ENCODE results near the gene DDRGK1.
"Not testable (repeated sequence)": the region's sequence is repeated elsewhere in the genome, so short reads cannot be mapped to it uniquely, and the experiment has no call there.

DDRGK1 gene

DNA sequence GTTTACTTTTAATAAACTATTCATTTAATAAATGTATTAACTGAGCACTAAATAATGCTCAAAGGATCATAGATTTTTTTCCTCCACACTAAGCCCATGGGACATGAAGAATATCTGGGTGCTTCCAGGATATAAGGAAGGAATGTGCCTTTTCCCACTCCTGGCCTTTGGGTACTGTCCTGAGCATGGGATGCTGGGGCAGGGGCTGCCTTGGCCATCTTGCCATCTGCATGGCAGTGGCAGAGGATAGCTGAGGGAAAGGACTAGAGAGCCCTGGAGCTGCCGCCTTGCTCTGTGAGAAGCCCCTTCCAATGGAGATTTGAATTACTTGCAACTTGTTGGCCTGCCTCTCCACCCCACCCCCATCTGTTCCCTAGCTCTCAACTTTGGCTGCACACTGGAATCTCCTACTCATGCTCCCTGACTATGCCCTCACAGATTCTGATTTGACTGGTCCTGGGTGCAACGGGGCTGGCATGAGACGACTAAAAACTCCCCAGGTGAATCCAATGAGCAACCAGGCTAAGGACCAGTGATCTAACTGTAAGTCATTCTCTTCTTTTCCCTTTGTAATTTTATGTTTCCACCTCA is 15.6 kb downstream of the DDRGK1 start:
- DNase-seq (ENCODE audit: low read depth in 3 of 3, low spot score in 1 of 3), result no peak

DNA sequence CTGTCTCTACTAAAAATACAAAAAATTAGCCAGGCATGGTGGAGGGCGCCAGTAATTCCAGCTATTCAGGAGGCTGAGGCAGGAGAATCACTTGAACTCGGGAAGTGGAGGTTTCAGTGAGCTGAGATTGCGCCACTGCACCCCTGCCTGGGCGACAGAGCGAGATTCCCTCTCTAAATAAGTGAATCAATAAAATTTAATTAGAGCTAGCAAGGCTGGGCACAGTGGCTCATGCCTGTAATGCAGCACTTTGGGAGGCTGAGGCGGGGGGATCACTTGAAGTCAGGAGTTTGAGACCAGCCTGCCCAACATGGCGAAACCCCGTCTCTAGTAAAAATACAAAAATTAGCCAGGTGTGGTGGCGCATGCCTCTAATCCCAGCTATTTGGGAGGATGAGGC is 16.6 kb downstream of the DDRGK1 start:
- not testable (repeated sequence) for DNase-seq (ENCODE audit: low read depth in 3 of 3, low spot score in 1 of 3)

DNA sequence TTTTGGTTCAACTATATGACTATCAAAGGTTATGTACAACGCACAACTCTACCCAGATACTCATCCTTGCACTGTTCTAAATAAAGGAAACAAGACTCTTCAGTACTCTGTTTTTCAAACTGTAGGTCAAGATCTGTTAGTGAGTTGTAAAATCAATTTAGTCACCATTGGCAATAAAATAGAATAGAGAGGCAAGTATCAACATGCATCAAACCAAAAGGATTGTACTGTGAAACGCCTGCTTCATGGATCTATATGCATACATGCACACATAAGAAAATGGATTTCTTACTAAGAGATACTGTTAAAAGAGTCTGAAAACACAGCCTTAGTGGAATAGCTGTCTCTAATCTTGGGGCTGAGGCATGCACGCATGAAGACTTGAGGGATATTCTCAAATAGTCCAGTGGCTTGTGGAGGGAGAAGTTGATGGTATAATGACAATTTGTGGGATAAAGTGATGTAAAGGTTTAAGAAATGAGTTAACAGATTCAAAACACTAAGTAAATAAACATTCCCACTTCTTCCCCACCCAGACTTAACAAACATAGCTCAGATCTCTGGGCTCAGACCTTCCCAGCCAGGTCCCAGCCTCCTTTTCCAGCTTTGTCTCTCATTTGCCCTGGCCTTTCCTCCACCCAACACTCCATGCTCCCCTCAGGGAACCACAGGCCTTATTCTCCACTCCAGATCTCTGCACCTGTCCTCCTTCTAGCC is 20.4 kb downstream of the DDRGK1 start:
- DNase-seq (ENCODE audit: low read depth in 3 of 3, low spot score in 1 of 3), result no peak

DNA sequence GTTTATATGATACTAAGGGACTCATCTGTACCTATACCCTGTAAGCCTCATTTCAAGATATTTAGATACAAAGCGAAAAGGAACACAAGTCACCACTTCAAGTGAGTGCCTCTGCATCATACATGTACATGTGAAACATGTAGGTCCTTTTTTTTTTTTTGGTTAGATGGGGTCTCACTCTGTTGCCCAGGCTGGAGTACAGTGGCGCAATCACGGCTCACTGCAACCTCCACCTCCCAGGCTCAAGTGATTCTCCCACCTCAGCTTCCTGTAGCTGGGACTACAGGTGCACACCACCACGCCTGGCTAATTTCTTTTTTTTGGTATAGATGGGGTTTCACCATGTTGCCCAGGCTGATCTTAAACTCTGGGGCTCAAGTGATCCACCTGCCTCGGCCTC is 22.1 kb downstream of the DDRGK1 start:
- not testable (repeated sequence) for DNase-seq (ENCODE audit: low read depth in 3 of 3, low spot score in 1 of 3)

DNA sequence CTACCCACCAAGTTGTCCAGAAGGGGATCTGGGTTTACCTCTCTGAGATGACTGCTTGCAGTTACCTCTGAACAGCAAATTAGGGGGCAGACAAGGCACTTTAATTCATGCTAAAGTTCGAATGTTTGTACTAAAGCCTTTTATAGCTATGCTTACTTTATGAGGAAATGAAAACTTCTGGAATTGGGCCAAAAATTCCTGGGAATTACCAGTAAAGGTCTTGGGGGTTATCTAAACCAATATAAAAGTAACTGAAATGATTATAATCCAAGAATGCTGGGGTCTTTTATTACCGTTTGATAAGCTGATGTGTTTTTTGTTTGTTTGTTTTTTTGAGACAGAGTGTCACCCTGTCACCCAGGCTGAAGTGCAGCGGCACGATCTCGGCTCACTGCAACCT is 23.2 kb downstream of the DDRGK1 start:
- no peak for DNase-seq (ENCODE audit: low read depth in 3 of 3, low spot score in 1 of 3)

DNA sequence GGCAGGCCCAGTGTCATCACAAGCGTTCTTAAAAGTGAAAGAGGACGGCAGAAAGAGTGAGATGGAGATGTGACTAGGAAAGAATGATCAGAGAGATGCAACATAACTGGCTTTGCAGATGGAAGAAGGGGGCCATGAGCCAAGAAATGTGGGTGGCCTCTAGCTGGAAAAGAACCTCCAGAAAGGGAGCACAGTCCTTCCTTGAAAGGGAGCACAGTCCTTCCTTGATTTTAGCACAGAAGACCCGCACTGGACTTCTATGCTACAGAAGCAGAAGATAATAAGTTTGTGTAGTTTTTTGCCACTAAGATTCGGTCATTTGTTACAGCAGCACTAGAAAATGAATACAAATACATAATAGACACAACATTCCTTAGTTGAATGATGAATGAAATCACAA is 24.2 kb downstream of the DDRGK1 start:
- no peak for DNase-seq (ENCODE audit: low read depth in 3 of 3, low spot score in 1 of 3)

DNA sequence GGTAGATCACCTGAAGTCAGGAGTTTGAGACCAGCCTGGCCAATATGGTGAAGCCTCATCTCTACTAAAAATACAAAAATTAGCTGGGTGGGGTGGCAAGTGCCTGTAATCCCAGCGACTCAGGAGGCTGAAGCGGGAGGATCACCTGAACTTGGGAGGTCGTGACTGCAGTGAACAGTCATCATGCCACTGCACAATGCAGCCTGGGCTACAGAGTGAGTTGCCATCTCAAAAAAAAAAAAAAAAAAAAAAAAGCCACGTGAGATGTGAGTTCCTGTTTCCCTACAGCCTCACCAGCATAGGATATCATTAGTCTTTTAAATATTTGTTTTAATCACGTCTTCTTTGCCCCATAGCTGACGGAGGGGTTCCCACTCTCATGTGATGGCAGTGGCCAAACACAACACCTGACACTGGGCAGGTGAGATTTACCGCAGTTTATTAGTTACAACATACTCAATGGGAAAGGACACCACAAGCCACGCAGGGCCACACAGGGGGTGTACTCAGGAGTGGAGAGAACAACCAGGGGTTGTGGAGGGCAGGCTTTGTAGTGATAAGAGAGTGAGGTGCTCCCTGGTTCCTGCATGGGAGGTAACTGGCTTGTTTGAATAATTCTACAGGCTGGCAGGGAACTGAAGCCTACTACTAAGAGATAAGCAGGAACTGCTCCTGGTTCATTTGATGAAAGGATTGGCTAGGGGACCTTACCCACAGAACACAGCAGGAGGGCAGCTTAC is 26.6 kb downstream of the DDRGK1 start:
- DNase-seq (ENCODE audit: low read depth in 3 of 3, low spot score in 1 of 3), result no peak

DNA sequence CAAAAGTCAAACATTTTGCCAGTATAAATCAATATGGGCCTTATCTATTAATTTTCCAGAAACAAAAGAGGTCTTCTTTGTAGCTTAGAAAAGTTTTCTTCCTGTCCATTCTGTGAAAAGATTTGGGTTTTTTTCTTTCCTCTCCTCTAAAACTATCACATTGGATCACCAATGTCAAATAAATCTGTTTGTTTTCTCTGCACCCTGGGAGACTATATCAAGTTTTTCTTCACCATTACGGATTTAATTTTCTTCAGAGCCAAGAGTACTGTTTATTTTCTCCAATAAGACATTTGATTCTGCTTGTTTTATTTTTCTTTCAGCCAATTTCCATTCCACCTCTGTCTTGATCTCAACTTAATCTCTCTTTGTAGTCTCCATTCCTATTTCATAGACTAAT is 29.2 kb downstream of the DDRGK1 start:
- no peak for DNase-seq (ENCODE audit: low read depth in 3 of 3, low spot score in 1 of 3)

DNA sequence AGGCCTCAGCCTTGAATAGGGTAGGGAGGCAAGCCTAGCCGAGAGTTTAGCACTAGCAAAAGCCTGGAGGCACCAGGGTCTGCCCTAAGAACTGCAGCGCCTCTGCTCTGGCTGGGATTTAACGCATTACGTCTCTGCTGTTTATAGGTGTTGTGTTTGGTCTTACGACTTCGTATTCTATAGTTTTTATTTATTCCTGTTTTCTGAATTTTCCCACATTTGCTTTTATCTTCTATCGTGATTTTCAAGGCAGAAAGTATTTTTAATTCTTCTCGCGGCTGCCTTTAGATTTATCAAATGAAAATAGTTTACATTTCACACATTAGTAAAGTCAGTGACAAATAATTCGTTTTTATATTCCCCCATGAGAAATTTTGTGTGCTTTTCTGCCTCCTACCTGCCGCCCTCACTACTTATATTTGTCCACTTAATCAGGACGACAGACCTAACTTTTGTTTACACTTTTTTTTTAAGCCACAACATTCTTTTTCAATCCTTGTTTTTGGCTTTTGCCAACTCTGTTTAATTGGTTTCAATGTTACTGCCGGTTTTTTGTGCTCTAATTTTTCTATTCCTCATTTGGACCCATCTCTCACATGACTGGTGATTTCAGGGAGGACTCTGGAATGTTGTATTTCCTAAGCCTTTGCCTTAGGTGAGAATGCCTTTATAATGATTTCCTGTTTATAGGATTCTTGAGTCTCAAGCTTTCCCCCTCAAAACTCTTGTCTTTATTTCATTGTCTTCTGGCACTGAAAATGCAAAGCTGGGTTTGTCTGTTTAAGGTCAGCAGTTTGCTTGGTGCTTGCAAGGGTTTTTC is 29.8 kb downstream of the DDRGK1 start:
- DNase-seq (ENCODE audit: low read depth in 3 of 3, low spot score in 1 of 3), result no peak

DNA sequence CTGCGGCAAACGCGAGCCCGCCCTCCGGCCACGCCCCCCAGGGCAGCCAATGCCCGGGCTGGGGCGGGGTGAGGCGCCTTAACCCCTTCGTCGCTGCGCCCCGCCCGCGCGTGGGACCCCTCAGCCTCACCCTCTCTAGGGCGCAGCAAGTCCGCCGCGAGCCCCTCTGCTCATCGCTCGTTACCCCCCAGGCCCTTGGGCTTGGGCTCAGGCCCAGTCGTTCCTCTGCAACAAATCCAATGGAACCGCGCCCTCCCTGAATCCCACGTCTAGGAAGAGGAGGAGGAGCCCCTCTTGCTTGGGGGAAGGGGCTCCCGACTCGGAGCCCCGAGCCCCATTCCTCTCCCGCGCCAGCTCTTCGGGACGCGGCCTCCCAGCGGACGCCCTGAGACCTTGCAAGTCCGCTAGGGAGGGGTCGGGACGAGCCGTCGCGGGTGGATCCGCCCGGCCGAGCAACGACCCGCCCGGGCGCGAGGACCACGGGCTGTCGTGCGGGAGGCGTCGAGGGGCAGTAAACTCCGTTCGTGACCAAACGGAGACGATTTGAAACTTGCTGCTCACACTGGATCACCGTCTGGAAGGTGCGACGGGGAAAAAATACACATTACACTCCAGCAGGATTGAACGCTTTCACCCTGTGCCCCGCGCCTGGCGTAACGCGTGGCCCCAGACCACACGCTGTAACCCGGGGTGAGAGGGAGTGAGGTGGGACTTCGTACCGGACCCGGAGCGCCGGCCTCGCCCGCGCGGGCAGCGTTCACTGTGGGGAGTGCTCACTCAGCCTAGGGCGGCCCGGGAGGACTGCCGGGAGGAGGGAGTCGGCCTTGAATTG is 30.7 kb downstream of the DDRGK1 start:
- DNase-seq (ENCODE audit: low read depth in 3 of 3, low spot score in 1 of 3), result peak; percentile 79 to 93 (median 82)

DNA sequence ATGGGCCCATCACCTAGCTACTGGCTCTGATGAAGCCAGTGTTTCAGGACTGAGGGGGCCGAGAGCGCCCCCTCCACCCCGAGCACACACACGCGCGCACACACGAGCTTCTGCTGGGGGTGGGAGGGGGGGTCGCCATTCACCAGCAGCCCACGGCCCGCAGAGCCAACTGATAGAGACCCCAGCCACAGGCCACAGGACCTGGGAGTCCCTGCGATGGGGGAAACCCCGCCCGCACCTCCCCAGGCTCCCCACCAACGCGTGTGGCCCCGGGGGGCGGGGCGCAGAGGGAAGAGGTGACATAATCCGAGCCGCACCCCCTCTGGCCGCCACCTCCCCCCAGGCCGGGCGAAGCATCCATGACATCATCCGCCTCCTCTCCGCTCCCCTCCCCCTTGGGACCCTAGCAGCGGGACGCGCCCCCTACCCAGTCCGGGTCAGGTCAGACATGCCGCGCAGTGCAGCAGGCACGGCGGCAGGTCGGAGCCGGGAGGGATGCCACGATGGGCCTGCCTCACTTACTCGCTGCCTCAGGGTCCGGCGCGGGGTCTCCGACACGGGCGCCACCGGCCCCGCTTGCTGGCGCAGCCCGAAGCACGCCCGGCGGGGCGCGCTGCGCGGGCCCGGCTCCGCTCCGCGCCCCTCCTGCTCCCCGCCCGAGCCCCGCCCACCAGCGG is 31.4 kb downstream of the DDRGK1 start, which contains the start of gene LZTS3:
TSS of gene LZTS3 (minus strand) at position 617 of the 677 bp plus-strand sequence. CDS start 6,386 bp downstream, outside the sequence.
- peak; percentile 69 for DNase-seq (ENCODE audit: low read depth in 3 of 3, low spot score in 1 of 3)

DNA sequence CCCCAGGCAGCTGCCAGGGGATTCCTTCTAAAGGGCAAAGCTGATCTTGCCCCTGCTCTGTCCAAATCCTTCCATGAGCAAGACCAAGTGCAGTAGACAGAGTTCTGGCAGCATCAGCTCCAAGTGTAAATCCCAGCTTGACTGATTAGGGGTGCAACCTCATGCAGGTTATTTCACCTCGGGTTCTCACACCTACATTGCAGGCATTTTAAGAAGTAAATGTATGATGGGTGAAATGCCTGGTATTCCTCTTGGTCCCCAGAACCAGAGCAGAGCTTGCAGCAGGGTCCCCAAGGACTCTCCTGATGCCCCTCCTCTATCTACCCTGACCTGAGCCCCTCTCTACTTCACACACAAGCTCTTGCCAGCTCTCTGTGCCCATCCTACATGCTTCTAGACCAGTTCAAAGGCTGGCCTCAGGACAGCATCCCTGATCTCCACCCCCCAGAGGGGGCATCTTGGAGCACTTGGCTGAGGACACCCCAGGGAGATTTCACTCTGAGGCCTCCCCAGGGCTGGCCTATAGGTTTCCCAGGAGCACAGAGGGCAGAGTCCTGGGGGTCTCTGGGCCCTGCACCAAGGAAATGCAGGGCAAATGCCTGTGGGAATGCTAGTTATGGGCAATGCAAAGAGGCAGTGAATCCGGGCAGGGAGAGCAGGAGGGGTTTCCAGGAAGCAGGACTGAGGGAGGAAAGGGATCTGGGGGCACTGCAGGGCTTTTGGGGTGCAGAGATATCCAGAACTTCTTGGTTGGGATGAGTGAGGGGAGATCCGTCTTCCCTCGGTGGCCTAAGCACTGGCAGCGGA is 32.2 kb downstream of the DDRGK1 start:
- no peak for DNase-seq (ENCODE audit: low read depth in 3 of 3, low spot score in 1 of 3)

DNA sequence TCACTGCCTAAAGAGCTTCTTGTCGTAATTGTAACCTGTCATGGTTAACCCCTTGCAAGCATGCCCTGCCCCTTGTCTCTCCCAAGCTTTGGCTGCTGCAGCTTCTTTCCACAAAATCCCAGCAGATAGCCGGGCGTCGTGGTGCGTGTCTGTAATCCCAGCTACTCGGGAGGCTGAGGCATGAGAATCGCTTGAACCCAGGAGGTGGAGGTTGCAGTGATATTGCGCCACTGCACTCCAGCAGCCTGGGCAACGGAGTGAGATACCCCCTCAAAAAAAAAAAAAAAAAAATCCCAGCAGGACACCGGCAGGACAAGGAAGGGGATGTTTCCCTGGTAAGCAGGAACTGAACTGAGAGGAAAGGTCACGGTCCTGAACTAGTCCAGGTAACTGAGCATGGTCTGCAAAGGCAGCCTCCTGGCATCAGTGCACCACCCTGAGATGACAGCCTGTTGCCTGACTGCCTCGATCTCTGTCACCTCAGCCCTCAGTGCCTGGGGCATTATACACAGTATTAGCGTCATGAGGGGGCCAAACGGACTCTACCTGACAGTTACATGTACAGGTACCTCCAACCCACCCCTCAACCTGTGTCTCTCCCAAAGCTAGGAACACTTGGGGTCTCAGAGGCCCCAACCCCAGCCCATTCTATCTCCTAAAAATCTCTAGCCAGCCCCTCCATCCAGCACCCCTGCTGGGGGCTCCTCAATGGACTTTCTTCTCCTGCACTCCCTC is 32.9 kb downstream of the DDRGK1 start:
- no peak for DNase-seq (ENCODE audit: low read depth in 3 of 3, low spot score in 1 of 3)

DNA sequence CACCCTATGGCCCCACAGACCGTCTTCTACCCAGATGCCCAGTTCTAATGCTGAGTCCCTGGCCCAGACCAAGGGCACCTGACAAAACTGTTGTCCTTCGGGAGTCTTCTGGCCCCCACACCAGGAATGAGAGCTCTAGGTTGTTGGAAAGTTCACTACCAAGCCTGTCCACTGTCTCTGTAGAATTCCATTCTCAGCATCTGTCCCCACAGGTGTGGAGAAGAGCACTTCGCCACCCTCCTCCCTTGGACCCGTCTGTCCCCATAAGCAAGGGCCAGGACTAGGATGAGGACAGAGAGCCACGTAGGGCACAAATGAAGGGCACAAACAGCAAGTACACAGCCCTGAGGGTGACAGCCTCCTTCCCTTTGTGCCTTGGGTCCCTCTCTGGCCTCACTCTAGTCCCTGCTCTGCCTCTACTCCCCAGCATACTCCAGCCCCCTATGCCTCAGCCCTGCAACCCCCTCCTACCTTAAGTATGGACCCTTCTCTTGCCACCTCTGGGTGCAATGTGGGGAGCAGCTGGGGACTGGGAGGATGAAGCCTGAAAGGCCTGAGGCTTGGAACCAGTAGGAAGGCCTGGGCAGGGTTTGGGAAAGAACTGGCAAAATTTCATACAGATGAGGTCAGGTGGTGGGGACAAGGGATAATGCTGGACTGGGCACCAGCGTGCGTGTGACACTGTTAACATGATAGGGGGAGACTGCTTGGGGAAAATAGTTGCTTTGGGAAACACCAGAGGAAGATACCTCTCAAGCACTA is 35.5 kb downstream of the DDRGK1 start:
- no peak for DNase-seq (ENCODE audit: low read depth in 3 of 3, low spot score in 1 of 3)

DNA sequence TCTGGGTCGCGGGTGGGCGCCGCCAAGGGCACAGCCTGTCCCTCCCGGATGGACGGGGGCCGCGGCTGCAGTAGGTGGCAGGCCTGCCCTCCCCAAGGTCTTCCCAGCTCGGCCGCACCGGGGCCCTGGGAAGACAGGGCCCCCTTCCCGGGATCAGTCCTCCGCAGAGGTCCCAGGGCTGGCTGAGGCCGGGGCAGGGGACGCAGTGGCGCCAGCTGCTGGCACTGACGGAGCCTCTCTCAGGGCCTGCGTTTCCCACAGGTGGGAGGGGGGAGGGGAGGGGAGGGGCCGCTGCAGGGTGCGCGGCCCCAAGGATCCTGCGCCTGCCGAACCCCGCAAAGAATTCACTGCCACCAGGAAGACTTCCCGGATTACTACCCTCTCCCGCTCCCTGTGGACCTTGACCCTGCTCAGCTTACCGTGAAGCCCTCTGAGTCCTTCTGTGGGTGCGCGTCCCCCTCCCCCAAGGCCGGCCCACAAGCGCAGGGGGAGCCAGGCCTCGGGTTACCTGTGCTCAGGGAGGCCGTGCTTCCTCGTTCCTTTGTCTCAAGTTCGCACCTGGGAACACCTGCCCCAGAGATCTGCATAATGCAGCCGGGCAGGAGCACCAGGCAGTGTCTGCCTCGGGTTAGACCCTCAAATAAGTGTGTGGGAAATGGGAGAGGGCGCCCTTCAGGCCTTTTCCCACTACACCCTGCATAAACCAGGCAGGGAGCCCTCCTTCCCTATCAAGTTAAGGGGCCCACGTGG is 36.2 kb downstream of the DDRGK1 start:
- no peak for DNase-seq (ENCODE audit: low read depth in 3 of 3, low spot score in 1 of 3)

DNA sequence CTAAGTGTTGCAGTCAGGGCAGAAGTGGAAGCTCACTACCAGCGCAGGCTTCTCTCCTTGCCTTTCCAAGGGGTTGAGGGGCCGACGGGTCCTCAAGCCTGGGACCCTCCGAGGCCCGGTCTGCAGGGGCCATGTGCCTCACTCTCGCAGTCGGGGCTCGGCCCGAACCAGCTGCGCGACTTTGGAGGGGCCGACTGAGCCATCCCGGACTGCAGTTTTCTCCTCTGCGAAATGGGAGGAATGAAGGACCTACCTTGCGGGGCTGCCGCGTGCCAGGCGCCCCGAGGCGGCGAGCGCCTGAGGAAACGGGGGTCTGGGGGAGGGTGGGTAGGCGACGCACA is 36.8 kb downstream of the DDRGK1 start:
- no peak for DNase-seq (ENCODE audit: low read depth in 3 of 3, low spot score in 1 of 3)

DNA sequence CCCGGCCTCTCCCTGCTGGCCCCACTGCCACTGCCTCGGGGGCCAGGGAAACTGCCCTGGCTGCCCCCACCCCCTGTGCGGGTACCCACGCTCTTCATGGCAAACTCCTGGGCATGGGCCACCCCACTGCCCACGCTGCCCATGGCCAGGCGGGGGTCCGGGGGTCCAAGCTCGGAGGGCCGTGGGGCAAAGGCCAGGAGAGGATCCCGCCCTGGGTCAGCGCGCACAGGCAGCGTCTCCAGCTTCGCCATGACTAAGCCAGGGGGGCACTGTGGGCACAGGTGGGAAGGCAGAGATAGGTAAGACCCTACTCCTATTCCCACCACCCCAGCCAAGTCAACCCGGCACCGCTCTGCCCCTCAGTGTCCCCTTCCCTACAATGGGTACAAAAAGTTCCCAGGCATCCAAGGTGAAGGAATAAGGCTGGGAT is 37.6 kb downstream of the DDRGK1 start:
- DNase-seq (ENCODE audit: low read depth in 3 of 3, low spot score in 1 of 3), result no peak

Measured in stimulated activated CD4-positive, alpha-beta T cell treated with anti-CD3 and anti-CD28 coated beads, TNF-alpha, amount 100 ng/mL, for 1 hour (primary cell).